Occipital lobe (tissue), 2 donors: ENCODE data around the gene KLK10. TPM values are rescaled to one million over a fixed set of nuclear protein-coding genes. Genes with fewer than 3 reads are reported as not detected.

Experiments used
- DNase-seq: peaks from one replicate; lab custom pipeline; 2025; lab: John Stamatoyannopoulos, UW
- total RNA-seq: library from RNA; depleted of rRNA; stranded (reverse); fragments of >200 nt; gene quantifications from one replicate; pipeline ENCODE4 v1.2.3, GENCODE V29; 2014

KLK10 gene
- total RNA-seq, 1 donor from 2014 or later, result not detected

- no peak for DNase-seq
These were observed 6.5 kb upstream of the KLK10 start for GRCh38 chr19:51025809-51026553.

GRCh38 chr19:51025401-51025800 lies 5.9 kb upstream of the KLK10 start:
- no peak for DNase-seq

GRCh38 chr19:51024924-51025323 lies 5.4 kb upstream of the KLK10 start:
- DNase-seq, result no peak

- no peak for DNase-seq
These were observed 4.4 kb upstream of the KLK10 start for GRCh38 chr19:51023946-51024345.

GRCh38 chr19:51022526-51022925 lies 3.0 kb upstream of the KLK10 start:
- no peak for DNase-seq

GRCh38 chr19:51020988-51021651 lies 1.6 kb upstream of the KLK10 start:
- DNase-seq, result no peak

GRCh38 chr19:51018745-51019543 lies 565 bp downstream of the KLK10 start:
- no peak for DNase-seq

- peak; percentile 13 for DNase-seq
These were observed 2.5 kb downstream of the KLK10 start for GRCh38 chr19:51016798-51017683.

- no peak for DNase-seq
These were observed 3.7 kb downstream of the KLK10 start for GRCh38 chr19:51015691-51016267.

- no peak for DNase-seq
These were observed 5.3 kb downstream of the KLK10 start for GRCh38 chr19:51014242-51014641.

- no peak for DNase-seq
These were observed 6.8 kb downstream of the KLK10 start for GRCh38 chr19:51012661-51013190.

GRCh38 chr19:51010066-51010795 lies 9.3 kb downstream of the KLK10 start:
- no peak for DNase-seq

GRCh38 chr19:51009061-51009891 lies 10.2 kb downstream of the KLK10 start:
- no peak for DNase-seq

GRCh38 chr19:51007488-51007887 lies 12.0 kb downstream of the KLK10 start:
- DNase-seq, result no peak

GRCh38 chr19:51006406-51006805 lies 13.1 kb downstream of the KLK10 start:
- no peak for DNase-seq

- no peak for DNase-seq
These were observed 14.3 kb downstream of the KLK10 start for GRCh38 chr19:51005248-51005647.

GRCh38 chr19:51003316-51003715 lies 16.2 kb downstream of the KLK10 start:
- no peak for DNase-seq

GRCh38 chr19:51002542-51003311 lies 16.8 kb downstream of the KLK10 start:
- DNase-seq, result no peak
